Stromal cell of bone marrow (primary cell): ENCODE measurements around the gene NLGN4X.

Experiments used
- DNase-seq: peaks from one replicate; pipeline ENCODE4 v3.0.0-alpha.2; 2012; ENCODE audit warnings: low read depth

Gene NLGN4X

GRCh38 chrX:6151971-6152370 is 76.7 kb downstream of the NLGN4X start:
- no peak for DNase-seq

GRCh38 chrX:6149060-6149872 is 79.4 kb downstream of the NLGN4X start:
- no peak for DNase-seq

GRCh38 chrX:6134255-6134654 is 94.4 kb downstream of the NLGN4X start:
- no peak for DNase-seq

- DNase-seq: no peak
Observed at GRCh38 chrX:6132970-6133369, 95.7 kb downstream of the NLGN4X start.

- no peak for DNase-seq
Observed at GRCh38 chrX:6131287-6131686, 97.4 kb downstream of the NLGN4X start.

- DNase-seq: no peak
Observed at GRCh38 chrX:6129195-6129594, 99.5 kb downstream of the NLGN4X start.

GRCh38 chrX:6120329-6120728 is 108.3 kb downstream of the NLGN4X start:
- DNase-seq: no peak

- no peak for DNase-seq
Observed at GRCh38 chrX:6095469-6095868, 133.2 kb downstream of the NLGN4X start.

- DNase-seq: no peak
Observed at GRCh38 chrX:6074532-6074931, 154.1 kb downstream of the NLGN4X start.

- no peak for DNase-seq
Observed at GRCh38 chrX:6071731-6072130, 156.9 kb downstream of the NLGN4X start.

GRCh38 chrX:6067600-6067999 is 161.1 kb downstream of the NLGN4X start:
- no peak for DNase-seq

- no peak for DNase-seq
Observed at GRCh38 chrX:6053141-6053540, 175.5 kb downstream of the NLGN4X start.

GRCh38 chrX:6052111-6052745 is 176.4 kb downstream of the NLGN4X start:
- DNase-seq: no peak

- DNase-seq: no peak
Observed at GRCh38 chrX:6049132-6049531, 179.5 kb downstream of the NLGN4X start.

- DNase-seq: no peak
Observed at GRCh38 chrX:6041630-6042029, 187.0 kb downstream of the NLGN4X start.

GRCh38 chrX:6029014-6029413 is 199.7 kb downstream of the NLGN4X start:
- DNase-seq: no peak

GRCh38 chrX:6026980-6027379 is 201.7 kb downstream of the NLGN4X start:
- DNase-seq: no peak

GRCh38 chrX:6026429-6026828 is 202.2 kb downstream of the NLGN4X start:
- DNase-seq: no peak

GRCh38 chrX:6024204-6024603 is 204.5 kb downstream of the NLGN4X start:
- DNase-seq: no peak

- peak; percentile 7 for DNase-seq
Observed at GRCh38 chrX:6021316-6022091, 207.2 kb downstream of the NLGN4X start.

- DNase-seq: no peak
Observed at GRCh38 chrX:6019076-6019475, 209.6 kb downstream of the NLGN4X start.

- DNase-seq: no peak
Observed at GRCh38 chrX:6015423-6015822, 213.2 kb downstream of the NLGN4X start.

- no peak for DNase-seq
Observed at GRCh38 chrX:6012357-6012756, 216.3 kb downstream of the NLGN4X start.
